IPS DF 4.7 (cell line): ENCODE results near the gene LCN15.
"Not testable (repeated sequence)": the region's sequence is repeated elsewhere in the genome, so short reads cannot be mapped to it uniquely, and the experiment has no call there.

Experiments used
- DNase-seq: peaks from one replicate; pipeline ENCODE4 v3.0.0-alpha.2; 2013; ENCODE audit warnings: low spot score; ENCODE audit errors: extremely low read depth

LCN15 gene, protein sequence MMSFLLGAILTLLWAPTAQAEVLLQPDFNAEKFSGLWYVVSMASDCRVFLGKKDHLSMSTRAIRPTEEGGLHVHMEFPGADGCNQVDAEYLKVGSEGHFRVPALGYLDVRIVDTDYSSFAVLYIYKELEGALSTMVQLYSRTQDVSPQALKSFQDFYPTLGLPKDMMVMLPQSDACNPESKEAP

DNA sequence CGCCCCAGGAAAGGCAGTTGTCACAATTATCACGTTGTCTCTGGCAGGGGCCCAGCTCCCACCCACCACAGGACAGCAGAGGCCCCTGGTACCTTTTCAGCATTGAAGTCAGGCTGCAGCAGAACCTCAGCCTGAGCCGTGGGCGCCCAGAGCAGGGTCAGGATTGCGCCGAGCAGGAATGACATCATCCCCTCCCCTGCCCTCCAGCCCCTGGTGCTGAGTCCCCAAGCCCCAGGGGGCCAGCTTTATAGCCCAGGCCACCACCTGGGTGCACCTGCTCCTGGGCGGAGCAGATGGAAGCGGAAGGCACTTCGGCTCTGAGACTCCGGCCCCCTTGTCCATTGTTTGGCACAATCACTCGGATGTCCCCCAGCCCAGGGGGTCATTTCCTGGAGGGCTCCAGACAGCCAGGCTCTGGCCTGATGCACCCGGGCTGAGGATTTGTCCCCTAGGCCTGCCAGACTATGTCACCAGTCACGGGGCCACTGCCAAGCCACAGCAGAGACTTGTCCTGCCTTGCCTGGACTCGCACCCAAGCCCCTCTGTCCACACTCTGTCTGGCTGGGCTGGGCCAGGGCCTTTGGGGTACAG lies at the start of gene LCN15:
Gene LCN15 (minus strand): TSS at position 218 of the 591 bp plus-strand sequence. CDS start 30 bp downstream, at position 188.
- no peak for DNase-seq

DNA sequence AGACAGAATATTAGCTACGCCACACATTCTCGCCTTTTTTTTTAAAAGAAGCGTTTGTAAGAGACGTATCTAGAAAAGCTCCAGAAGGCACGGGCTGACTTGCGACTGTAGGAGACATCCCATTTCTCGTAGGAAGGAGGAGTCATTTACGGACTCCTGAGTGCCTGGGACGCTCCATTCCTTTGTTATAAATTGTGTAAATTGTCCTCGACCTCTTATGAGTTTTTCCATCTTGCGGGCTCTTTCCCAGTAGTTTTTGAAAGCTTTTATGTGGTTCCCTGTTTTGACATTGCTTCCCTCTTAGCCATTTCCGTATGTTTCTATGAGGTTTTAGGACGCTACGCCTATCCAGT lies 44.5 kb upstream of the LCN15 start:
- no peak for DNase-seq

DNA sequence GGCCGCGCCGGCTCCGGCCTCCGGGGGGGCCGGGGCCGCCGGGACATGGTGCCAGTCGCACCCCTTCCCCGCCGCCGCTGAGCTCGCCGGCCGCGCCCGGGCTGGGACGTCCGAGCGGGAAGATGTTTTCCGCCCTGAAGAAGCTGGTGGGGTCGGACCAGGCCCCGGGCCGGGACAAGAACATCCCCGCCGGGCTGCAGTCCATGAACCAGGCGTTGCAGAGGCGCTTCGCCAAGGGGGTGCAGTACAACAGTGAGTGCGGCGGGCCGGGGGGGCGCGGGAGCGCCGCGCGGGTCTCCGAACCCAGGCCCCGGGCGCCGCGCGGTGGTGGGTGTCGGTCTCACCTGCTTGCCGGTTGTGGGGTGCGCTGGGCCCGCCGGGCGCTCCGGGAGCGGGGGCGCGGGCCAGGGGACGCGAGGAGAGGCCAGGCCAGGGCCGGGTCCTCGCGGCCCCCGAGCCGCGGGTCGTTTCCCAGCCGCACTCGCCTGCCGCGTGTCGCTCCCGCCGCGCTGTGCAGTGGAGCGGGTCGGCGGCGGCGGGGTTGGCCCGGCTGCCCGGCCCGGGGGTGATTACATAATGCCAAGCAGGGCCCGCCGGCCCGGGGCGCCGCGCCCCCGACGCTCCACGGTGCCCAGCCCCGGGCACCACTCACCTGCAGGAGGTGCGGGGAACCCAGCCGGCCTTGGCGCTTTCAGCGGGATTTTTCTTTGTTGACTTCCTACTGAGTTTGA lies 43.9 kb upstream of the LCN15 start:
- no peak for DNase-seq

DNA sequence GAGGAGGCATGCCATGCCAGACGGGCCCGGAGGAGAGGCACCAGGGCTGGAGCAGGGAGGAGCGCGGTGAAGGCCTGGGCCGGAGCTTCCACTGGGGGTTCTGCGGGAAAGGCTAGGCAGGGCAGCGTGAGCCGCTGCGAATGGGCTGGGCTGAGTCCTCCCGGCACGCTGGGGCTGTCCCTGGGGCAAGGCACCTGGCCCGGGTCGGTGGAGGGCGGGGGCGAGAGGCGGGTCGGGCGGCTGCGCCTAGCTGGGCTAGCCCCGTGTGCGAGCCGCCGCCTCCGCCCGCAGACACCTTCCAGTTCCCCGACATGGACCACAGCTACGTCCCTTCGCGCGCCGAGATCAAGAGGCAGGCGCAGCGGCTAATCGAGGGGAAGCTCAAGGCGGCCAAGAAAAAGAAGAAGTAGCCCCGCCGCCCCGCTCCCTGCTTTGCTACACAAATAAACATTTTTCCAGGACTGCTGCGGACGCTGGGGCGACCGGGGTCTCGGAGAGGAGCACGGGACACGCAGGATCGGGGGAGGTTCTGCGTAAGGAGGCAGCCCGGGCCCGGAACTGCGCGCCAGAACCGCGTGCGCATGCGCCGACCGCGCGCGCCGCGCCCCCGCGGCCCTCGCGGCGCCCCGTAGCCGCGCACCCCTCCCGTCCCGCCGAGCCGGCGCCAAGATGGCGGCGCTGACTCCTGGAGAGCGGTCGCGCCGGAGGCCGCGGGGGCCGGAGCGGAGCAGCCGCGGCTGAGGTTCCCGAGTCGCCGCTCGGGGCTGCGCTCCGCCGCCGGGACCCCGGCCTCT lies 43.2 kb upstream of the LCN15 start, which contains the start of gene RABL6:
Gene RABL6 (plus strand): TSS at position 668 of the 794 bp plus-strand sequence. CDS start 249 bp downstream, outside the sequence.
- DNase-seq, result no peak

DNA sequence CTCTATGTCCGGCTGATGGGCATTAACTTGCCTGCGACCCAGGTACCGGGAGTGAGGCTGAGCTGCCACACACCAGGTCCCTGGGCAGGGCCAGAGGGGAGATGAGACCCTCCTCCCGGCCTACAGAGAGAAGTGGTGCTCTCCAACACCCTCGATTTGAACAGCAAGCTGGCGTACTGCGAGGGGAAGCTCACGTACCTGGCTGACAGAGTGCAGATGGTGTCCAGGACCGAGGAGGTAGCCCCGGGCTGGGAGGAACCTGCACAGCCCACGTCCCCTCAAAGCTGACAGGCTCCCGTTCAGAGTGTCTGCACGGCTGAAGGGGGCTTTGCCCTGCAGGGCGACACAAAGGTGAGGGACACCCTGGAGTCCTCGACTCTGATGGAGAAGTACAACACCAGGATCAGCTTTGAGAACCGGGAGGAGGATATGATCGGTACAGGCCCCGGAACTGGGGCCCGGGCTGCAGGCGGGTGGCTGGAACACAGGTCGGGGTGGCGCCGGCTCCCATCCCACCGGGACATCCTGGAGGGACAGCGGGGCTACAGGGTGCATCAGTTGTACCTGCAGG lies 42.4 kb upstream of the LCN15 start:
- DNase-seq, result no peak

DNA sequence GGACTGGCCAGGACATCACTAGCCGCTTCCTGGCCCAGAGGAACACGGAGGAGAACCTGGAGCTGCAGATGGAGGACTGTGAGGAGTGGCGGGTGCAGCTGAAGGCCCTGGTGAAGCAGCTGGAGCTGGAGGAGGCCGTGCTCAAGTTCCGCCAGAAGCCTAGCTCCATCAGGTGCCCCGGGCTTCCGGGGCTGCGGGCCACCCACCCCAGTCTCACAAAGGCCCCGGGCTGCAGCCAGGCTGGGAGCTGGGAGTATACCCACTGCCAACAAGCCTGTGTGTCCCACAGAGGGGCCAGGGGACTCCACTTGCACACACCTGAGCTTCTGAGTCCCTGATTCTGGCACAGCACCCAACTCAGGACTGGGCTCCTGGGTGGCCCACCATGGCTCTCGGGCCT lies 41.7 kb upstream of the LCN15 start:
- DNase-seq, result no peak

DNA sequence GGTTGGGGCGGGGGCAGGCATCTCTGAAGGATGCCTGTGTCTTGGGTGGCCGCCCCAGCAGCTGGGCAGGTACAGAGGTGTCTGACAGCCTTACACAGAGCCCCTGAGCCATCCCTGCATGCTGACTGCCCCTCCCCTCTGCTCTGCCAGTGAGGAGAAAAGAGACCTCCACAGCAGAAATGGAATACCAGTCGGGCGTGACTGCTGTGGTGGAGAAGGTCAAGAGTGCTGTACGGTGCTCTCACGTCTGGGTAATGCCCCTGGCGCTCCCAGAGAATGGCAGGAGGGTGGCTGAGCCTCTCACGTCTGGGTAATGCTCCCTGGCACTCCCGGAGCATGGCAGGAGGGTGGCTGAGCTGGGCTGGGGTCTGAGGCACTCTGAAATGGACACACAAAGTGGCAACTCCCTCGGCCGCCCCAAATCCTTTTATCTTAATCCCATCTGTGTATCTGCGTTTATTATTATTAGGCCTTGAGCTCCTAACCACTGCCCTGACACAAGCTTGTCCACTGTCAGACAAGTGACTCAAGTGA lies 41.0 kb upstream of the LCN15 start:
- no peak for DNase-seq

DNA sequence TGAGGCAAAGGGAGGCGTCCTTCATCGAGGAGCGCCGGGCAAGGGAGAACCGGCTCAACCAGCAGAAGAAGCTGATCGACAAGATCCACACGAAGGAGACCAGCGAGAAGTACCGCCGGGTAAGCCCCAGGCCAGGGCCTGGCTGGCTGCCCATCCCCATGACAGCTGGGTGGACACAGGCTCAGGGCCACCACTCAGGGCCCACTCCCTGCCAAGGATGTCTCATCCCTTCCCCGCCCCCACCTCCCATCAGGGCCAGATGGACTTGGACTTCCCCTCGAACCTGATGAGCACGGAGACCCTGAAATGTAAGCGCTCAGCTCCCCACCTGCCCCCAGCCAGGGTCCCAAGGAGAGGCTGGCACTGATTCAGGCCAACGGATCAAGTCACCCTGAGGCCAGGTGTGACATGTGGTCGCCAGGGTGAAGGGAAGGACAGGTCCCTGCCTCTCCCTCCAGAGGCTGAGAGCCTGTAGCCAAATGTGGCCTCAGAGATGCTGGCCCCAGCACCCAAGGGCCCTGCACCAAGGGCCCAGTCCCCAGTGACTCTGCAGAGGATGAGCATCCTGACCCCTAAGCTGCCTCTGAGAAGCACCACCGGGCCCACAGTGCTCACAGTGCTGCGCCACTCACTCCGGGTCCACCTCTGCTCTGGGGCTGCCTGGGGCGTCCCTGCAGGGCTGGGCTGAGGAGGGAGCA lies 40.3 kb upstream of the LCN15 start:
- no peak for DNase-seq

DNA sequence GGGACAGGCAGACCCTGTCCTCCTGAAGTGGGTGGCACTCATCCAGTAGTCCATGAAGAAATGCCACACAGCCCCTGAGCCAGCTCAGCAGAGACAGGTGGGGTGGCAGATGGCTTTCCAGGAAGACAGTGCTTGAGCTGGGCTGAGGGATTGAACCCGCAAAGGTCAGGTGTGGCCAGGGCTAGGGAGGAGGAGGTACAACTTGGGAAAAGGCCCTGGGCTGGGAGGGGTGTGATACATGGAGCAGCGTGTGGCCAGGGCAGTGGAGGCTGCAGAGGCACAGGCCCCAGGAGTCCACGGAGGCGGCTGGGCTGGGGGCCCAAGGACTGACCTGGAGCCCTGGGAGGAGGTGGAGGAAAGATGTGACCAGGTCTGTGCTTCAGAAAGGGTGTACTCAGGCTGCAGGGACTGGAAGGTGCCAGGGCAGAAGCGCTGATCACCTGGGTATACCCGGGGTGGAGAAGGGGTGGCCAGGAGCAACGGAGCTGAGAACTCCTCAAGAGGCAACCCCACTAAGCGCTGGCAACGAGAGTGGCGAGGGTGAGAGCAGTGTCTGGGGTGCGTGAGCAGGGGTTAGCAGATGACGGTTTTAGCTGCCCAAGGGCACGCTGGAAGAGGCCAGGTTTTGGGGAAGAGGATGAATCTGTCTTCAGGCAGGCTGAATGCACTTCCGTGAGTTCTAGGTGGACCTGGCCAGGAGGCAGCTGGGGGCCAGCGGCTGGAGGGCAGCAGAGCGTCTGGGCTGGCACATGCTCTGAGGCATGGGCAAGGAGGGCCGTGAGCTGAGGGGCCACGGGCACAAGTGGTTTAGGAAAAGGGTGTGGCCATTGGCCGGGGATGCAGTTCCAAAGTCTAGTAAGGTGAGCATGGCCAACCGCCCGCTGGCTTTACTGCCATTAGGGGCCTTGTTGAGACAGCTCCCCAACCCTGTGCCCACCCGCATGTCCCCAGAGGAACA lies 39.5 kb upstream of the LCN15 start:
- no peak for DNase-seq

DNA sequence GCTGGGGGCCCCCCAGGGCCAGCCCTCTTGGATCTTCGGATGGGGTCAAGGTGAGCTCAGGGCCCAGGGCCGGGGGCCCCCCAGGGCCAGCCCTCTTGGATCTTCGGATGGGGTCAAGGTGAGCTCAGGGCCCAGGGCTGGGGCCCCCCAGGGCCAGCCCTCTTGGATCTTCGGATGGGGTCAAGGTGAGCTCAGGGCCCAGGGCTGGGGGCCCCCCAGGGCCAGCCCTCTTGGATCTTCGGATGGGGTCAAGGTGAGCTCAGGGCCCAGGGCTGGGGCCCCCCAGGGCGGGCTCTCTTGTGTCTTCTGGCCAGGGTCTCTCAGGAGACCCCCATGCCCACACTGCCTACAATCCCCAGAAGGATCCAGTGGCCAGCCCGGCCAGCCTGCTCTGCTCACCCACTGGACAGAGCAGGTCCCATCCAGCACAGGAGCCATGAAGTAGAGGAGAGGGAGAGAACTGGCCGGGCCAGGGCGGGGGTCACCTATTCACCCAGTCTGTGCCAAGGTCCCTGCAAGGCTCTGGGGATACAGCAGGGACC lies 38.8 kb upstream of the LCN15 start:
- not testable (repeated sequence) for DNase-seq

DNA sequence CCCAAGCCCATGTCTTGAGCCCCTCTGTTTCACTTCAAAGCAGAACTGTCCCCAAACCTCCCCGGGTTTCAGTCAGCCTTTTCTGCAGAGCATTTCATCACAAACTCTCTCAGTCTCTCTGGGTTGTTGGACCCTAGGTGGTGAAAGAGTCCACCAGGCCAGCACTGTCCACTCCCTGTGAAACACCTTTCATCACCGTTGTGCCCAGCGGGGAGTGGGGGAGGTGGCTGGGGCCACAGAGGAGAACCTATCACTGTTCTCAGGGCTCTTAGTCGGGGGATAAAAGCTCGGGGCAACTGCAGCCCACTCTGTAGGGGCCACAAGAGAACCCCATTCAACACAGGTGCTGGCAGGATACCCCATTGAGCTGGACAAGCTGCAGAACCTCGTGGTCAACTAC lies 38.0 kb upstream of the LCN15 start:
- no peak for DNase-seq

DNA sequence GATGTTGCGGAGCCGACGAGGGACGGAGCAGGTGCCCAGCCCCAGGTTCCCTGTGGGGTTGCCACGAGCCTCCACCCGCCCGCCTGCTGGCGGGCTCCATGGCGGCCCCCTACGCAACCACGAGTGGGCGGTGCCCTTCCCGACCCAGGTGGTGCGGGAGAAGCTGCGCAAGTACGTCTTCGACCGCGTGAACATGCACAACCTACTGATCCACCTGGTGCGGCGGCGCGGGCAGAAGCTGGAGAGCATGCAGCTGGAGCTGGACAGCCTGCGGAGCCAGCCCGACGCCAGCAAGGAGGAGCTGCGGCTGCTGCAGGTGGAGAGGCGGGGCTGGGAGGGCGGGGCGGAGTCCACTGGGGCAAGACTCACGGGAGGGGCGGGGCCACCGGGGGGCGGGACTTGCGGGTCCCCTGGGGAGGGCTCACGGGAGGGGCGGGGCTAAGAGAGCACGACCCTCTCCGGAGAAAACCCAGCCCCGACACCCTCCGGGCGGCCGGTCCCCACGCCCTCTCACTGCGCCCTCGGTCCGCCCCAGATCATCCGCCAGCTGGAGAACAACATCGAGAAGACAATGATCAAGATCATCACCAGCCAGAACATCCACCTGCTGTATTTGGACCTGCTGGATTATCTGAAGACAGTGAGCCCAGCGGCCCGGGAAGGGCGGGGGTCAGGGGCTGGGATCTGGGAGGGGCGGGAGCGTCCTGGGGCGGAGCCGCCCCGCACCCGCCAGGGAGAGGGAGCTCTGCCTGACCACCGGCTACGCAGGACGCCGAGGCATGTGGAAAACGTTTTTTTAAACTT lies 35.7 kb upstream of the LCN15 start:
- no peak for DNase-seq

DNA sequence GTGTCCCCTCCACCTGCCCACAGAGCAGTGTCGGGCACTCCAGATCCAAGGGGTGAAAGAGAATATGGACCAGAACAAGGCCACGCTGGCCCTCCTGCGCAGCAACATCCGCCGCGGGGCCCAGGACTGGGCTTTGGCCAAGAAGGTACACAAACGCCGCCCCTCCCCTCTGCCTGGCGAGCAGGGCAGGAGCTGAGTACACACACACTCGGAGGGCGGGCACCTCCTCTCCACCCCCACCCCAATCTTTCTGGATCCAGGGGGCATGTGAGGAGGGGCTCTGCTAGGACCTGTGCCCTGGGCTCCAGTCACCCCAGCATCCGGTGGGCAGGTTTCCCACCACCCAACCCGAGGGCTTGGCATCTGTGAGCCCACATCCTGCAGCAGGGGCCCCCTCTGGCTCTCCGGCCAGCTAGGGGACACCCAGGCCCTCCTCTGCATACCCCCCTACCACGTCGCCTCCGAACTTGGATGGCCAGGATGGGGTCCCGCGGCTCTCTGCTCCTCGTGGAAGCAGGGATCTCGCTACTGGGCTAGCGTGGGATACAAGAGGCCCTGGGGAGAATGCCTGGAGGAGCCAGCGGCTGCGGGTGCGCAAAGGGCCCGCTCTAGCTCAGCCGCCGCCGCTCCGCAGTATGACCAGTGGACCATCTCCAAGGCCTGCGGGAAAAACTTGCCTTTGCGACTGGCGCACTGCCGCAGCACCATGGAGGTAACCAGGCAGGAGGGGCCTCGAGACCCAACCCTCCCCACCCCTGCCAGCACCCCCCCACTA lies 34.9 kb upstream of the LCN15 start:
- DNase-seq, result no peak

DNA sequence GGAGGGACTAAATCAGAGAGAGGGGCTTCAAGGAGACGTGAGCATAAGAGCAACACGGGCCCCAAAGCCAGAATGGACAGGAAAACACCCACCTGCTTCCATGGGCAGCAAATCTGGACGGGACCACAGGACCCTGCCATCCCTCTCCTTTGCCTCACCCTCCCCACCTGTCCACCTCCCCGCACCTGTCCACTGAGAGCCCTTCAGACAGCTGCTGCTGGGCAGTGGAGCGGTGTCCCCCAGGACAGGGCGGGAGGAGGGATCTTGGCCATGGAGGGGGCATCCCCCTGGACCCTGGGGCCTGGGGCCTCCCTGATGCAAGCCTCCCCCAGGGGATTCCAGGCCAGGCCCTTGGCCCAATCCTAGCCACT lies 34.4 kb upstream of the LCN15 start:
- no peak for DNase-seq

DNA sequence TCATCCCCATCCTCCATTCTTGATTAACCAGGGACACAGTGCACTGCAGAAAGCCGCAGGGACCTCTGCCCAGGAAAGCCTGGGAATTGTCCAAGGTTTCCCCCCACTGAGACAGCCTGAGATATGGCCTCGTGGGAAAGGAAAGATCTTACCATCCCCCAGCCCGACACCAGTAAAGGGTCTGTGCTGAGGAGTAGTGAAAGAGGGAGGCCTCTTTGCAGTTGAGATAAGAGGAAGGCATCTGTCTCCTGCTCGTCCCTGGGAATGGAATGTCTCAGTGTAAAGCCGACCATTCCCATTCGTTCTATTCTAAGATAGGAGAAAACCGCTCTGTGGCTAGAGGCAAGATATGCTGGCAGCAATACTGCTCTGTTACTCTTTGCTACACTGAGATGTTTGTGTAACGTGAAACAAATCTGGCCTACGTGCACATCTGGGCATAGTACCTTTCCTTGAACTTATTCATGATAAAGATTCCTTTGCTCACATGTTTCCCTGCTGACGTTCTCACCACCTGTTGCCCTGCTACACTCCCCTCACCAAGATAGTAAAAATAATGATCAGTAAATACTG lies 32.5 kb upstream of the LCN15 start:
- DNase-seq, result not testable (repeated sequence)

DNA sequence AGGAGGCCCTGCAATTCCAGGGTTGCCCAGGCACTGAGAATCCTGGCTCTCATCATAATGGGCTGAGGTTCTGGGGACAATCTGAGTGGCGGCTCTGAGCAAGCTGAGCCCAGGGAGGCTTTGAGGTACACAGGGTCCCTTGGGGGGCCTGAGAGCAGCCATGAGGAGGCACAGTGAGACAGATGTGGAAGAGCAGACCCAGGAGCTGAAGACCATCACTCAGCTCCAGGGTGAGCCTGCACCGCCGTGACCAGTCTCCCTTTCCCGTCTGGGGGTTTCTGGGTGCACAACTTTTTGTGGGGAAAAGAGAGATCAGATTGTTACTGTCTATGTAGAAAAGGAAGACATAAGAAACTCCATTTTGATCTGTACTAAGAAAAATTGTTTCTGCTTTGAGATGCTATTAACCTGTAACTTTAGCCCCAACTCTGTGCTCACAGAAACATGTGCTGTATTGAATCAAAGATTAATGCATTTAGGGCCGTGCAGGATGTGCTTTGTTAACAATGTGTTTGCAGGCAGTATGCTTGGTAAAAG lies 32.0 kb upstream of the LCN15 start, which contains the start of gene CCDC183:
Gene CCDC183 (plus strand): TSS at position 101 of the 537 bp plus-strand sequence. CDS start 60 bp downstream, at position 161.
- DNase-seq, result no peak

DNA sequence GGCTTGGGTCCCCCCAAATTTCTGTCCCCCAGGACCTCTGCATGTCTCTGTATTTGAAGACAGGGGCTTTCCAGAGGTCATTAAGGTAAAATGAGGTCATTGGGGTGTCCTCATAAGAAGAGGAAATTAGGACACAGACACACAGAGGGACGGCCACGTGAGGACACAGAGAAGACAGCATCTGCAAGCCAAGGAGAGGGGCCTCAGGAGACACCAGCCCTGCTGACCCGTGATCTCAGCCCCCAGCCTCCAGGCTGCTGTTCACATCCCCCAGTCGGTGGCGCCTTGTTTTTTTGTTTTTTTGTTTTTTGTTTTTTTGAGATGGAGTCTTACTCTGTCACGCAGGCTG lies 30.7 kb upstream of the LCN15 start:
- no peak for DNase-seq
